ENCODE measurements around the gene CYP4B1.

- no peak for TF ChIP-seq TAF1 (IDR thresholded peaks at IDR 0.05; ENCODE audit: borderline replicate concordance, insufficient read depth, low read length)
- TF ChIP-seq POLR2AphosphoS5 (IDR thresholded peaks at IDR 0.05; ENCODE audit: low read depth, low read length): no peak
Measured at GRCh38 chr1:46797696-46798470, 963 bp upstream of the CYP4B1 start.

Data from PFSK-1 (cell line).